ENCODE results near the gene IQSEC2.

Gene IQSEC2

GRCh38 chrX:53265771-53266574 is 15.4 kb downstream of the IQSEC2 start:
- DNase-seq: no peak

GRCh38 chrX:53263597-53264094 is 17.7 kb downstream of the IQSEC2 start:
- DNase-seq: peak; percentile 65

GRCh38 chrX:53262918-53263394 is 18.4 kb downstream of the IQSEC2 start:
- DNase-seq: no peak

- no peak for DNase-seq
Observed at GRCh38 chrX:53262189-53262917, 19.0 kb downstream of the IQSEC2 start.

GRCh38 chrX:53261355-53261972 is 19.9 kb downstream of the IQSEC2 start:
- DNase-seq: no peak

- DNase-seq: no peak
Observed at GRCh38 chrX:53260836-53261235, 20.5 kb downstream of the IQSEC2 start.

DNA sequence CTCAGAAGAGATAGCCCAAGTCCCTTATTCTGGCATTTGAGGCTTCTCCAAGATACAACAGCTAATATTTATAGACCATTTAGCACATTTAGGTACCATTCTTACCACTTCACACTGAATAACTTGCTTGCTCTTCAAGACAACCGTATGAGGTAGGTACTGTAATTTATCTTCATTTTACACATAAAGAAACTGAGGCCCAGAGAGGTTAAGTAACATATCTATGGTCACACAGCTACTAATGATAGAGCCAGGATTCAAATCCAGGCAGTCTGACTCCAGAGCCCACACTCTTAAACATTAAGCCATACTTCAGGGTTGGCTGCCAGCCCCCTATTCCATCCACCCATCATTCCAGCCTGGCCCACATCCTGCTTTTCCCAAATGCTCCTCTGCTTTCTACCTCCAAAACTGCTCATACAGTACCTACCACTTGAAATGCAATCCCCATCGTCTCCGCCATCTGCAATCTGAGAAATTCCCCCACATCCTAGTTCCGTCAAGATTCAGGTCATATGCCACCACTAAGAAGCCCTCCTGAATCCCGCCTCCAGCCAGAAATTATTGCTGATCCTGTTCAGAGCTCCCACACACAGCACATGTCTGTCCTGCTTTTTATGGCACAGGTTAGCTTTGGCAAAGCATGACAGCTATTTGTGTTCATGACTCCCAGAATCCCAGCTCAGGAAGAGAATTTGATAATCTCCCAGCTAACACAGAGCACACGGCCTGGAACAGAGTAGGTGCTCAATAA is 23.5 kb downstream of the IQSEC2 start:
- DNase-seq: no peak

GRCh38 chrX:53257166-53257565 is 24.2 kb downstream of the IQSEC2 start:
- no peak for DNase-seq

GRCh38 chrX:53256446-53257041 is 24.8 kb downstream of the IQSEC2 start:
- no peak for DNase-seq

GRCh38 chrX:53255738-53256191 is 25.6 kb downstream of the IQSEC2 start:
- DNase-seq: no peak

DNA sequence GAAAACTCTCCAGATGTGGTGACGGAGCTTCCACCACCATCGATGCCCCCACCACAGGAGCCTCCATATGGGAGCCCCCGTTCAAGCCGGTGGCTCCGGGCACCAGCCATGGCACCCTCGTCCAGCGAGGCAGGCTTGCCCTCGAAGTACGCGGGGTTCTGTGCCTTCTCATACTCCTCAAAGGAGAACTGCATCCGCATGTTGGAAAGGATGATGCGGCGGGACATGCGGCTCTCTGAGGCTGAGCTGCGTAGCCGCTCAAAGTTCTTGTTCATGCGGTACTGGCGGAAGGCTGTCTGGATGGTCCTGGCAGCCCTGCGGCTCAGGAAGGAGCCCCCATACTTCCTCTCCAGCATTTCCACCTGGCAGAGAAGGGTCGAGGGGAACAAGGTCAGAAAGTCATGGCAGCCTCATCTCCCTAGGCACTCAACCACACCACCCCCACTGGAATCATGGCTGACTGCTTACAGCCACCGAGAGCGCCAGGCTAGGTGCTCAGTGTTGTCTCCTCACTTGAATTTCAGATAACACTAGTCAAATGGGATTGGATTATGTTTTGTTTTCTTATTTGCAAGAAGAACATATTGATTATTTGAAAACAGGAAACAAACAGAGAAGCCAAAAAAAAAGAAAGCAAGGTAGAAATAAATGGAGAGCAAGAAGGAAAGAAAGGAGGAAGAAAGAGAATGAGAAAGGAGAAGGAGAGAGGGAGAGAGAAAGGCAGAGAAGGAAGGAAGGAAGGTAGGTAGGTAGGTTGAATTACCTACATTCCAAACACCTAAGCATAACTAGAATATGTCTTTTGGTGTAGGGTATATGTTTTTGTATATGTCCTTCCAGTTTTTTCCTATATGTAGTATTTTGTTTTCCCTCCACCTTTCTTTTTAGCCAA is 26.6 kb downstream of the IQSEC2 start:
- no peak for DNase-seq

GRCh38 chrX:53253293-53254020 is 27.9 kb downstream of the IQSEC2 start:
- no peak for DNase-seq

GRCh38 chrX:53251307-53251706 is 30.1 kb downstream of the IQSEC2 start:
- DNase-seq: no peak

DNA sequence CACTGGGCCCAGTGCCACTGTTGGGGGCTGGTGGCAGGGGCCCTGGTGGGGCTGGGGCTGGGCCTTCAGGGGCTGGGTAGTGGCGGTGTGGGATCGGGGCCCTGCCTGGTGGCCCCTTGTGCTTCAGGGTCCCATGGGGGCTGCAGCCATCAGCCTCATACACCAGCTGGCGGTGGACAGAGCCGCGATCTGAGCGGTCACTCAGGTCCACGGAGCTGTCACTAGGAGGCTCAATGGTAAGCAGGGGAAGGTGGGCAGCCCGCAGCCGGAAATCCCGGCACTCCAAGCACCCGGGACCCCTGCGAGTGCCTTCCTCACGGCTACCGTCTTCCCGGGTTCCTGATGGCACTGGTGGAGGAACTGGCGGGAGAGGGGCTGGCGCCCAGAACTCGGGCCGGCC is 30.8 kb downstream of the IQSEC2 start:
- DNase-seq: no peak

- DNase-seq: no peak
Observed at GRCh38 chrX:53249408-53250042, 31.9 kb downstream of the IQSEC2 start.

- DNase-seq: no peak
Observed at GRCh38 chrX:53247928-53248327, 33.5 kb downstream of the IQSEC2 start.

DNA sequence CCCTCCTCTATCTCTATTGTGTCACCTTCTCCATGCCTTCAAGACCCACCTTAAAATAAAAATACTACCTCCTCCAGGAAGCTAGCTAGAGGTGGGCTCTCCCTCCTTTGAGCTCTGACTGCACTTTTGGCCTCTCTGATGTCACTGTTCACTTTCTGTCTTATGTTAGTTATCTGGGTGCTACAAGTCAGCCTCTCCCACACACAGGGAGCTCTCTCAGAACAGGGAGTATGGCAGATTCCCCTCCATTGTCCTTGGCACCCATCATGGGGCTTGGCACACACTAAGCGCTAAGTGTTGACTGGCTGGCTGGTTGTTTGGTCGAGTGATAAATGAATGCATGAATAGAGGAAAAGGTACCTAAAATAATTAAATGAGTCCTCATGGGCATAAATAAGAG is 35.2 kb downstream of the IQSEC2 start:
- DNase-seq: no peak

DNA sequence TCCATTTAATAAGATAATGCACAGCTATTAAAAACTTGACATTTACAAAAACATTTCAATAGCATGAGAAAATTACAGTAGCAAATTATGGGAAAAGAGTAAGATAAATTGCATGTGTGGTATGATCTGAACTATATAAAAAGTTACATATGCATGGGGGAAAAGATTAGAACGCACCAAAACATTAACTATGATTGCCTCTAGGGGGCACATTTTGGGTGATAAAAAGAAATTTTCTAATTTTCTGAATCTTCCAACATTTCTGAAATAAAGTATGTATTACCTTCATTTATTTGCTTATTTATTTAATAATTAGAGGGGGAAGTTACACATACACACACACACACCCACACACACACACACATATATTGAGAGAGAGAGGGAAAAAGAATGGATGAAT is 36.8 kb downstream of the IQSEC2 start:
- DNase-seq: no peak

- no peak for DNase-seq
Observed at GRCh38 chrX:53242310-53242709, 39.1 kb downstream of the IQSEC2 start.

DNA sequence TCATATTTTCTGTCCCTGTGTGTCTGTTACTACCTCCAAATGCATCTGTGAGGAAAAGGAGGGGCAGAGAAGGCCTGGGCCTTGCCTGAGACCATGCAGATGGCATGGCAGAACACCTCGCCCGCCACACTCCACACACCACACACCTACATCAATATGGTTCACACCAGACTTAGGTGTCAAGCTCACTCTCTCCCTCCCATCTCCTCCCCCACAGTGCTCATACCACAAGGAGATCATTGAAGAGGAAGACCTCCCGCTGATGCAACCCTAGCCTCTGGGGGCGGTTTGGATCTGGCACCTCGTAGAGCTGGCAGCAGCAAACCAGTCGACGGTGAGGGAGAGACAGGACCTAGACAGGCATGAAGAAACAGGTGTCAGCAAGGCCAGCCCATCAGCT is 39.8 kb downstream of the IQSEC2 start:
- no peak for DNase-seq

Measured in stimulated activated CD4-positive, alpha-beta T cell treated with anti-CD3 and anti-CD28 coated beads, Interleukin-1b, Interleukin-23, amount 100 ng/mL, for 48 hours (primary cell).